GM12864 (cell line): ENCODE data around the gene MAST4.
A peak's percentile ranks its signal among the peaks of the same experiment; 100 is the strongest.

ENCODE experiments used
- DNase-seq: peaks from one replicate; pipeline ENCODE4 v3.0.0-alpha.2; 2011; ENCODE audit warnings: low read depth
- H3K4me3 ChIP-seq: 2 replicates; pipeline ENCODE4 v1.5.1; 2011; ENCODE audit warnings: mild to moderate bottlenecking, low read depth, low read length, control low read depth
- CTCF ChIP-seq: IDR thresholded peaks from 2 replicates; pipeline ENCODE4 v1.5.1; 2011; ENCODE audit warnings: low read depth, mild to moderate bottlenecking, moderate library complexity, low read length, control low read depth, inconsistent platforms; ENCODE audit errors: missing control alignments

The MAST4 gene

GRCh38 chr5:66554884-66555283 lies 41.3 kb upstream of the MAST4 start:
- no peak overlapping the region for H3K4me3 ChIP-seq
- TF ChIP-seq CTCF: no peak
- DNase-seq: no peak

- DNase-seq: peak; percentile 8
- no peak overlapping the region for H3K4me3 ChIP-seq
- TF ChIP-seq CTCF: no peak
Observed at GRCh38 chr5:66558560-66558959, 37.6 kb upstream of the MAST4 start.

- H3K4me3 ChIP-seq: no peak overlapping the region
- TF ChIP-seq CTCF: no peak
- DNase-seq: no peak
Observed at GRCh38 chr5:66560371-66560770, 35.8 kb upstream of the MAST4 start.

GRCh38 chr5:66561256-66561990 lies 34.8 kb upstream of the MAST4 start:
- no peak overlapping the region for H3K4me3 ChIP-seq
- DNase-seq: no peak
- no peak for TF ChIP-seq CTCF

GRCh38 chr5:66565878-66566277 lies 30.3 kb upstream of the MAST4 start:
- DNase-seq: no peak
- TF ChIP-seq CTCF: no peak
- no peak overlapping the region for H3K4me3 ChIP-seq

GRCh38 chr5:66567474-66567873 lies 28.7 kb upstream of the MAST4 start:
- no peak for TF ChIP-seq CTCF
- H3K4me3 ChIP-seq: no peak overlapping the region
- DNase-seq: no peak

GRCh38 chr5:66570201-66570600 lies 26.0 kb upstream of the MAST4 start:
- DNase-seq: no peak
- no peak overlapping the region for H3K4me3 ChIP-seq
- no peak for TF ChIP-seq CTCF
